SIG-M5 treated with dmso at 0.1 percent for 504 hours (cell line): Measurements from ENCODE around the gene CD84.
"Not testable (repeated sequence)": the region's sequence is repeated elsewhere in the genome, so short reads cannot be mapped to it uniquely, and the experiment has no call there.

Experiments
- DNase-seq: peaks from one replicate; lab custom pipeline; 2025; ENCODE audit not compliant: unreplicated experiment; lab: John Stamatoyannopoulos, UW

The CD84 gene

DNA sequence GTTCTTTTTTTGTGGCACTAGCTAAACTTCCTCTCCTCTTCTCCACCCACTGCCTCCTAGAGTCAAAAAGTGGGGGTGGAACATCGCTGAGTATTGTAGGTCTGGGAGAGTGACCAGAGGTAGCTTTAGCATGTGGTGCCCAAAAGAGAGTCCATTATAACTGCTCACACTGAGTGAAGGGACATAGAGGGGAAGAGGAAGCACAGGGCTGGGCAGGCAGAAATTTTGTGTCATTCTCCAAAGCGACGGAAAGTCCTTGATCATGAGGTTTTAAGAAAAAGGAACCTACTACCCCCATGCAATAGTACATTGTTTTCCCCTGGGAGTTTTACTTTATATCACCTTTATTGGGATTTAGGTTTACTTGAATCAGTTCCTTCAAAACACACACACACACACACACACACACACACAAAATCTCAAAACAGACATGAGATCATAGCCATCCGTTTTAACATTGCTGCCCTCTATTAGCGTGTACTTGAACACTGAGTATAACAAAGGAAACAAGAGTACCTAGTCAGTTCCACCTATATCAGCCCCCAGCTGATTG is 4.1 kb downstream of the CD84 start:
- peak; percentile 72 for DNase-seq

DNA sequence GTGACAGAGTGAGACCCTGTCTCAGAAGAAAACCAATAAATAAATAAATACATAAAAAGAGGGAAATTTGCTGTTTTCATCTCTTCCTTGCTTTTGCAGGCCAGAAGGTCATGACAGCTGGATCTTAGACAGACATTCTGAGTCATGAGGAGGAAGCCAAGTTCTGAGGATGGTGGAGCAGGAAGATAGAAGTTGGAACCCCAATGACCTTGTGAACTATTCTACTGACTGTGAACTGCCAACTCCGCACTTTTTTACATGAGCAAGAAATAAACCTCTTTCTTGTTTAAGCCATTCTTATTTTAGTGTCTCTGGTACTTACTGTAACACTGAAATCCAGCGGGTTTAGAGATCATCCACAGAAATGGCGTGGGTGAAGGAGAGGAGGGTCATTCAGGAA is 8.5 kb downstream of the CD84 start:
- no peak for DNase-seq

DNA sequence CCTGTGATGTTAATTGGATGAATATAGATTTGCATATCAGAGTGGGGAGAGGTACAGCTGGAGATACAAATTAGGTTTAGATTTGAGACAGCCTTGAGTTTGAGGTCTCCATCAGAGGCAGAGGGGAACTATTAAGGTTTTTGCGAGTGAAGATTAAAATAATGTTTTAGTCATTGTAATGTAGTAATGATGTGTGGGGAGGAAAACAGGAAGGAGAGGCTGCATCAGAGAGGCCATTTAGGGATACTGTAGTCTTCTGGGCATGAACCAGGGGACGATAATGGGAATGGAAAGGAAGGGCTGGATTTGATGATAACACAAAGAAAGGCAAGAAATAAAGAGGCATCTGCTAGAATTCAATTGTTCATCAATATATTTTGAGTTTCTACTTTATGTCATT is 9.5 kb downstream of the CD84 start:
- no peak for DNase-seq

DNA sequence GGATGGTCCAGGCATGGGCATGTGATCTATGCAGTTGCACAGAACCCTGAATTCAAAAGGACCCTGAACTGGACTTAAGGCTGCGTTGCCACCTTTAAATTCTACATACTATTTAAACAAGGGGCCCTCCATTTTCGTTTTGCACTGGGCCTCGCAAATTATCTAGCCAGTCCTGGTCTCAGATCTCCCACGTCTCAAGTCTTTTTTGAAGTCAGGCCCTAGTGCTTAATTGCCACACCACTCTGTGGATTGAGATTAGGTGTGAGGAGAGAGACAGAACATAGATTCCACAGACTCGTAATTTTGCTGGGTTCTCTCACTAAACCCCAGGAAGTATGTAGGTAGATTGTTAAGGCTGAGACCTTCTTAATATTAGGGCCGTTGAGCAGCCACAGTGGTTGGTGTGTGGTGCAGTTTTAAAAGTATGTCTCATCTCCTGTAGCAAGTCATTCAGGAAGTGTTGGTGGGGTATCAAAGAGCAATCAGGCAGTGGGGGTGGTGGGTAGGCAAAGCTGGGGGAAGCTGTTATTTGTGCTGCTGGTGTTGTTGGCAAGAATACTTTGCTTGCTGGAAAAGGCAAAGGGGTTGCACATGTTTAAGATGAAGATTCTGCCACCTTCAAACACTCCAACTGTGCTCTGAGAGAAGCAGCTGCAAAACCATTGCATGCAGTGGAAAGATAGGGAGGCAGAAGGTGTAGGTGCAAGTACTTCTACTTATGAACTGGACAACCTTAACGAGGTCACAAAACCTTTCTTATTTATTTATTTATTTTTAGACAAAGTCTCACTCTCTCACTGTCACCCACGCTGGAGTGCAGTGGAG is 11.2 kb downstream of the CD84 start:
- peak; percentile 42 for DNase-seq

- DNase-seq, result no peak
These were observed 12.0 kb downstream of the CD84 start for GRCh38 chr1:160567341-160567740.

GRCh38 chr1:160565564-160565963 is 13.7 kb downstream of the CD84 start:
- no peak for DNase-seq

DNA sequence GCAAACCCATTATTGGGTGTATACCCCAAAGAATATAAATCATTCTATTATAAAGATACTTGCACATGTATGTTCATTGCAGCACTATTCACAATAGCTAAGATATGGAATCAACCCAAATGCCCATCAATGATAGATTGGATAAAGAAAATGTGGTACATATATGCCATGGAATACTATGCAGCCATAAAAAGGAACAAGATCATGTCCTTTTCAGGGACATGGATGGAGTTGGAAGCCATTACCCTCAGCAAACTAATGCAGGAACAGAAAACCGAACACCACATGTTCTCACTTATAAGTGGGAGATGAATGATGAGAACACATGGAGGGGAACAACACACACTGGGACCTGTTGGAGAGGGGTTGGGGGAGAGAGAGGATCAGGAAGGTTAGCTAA is 16.1 kb downstream of the CD84 start:
- not testable (repeated sequence) for DNase-seq

DNA sequence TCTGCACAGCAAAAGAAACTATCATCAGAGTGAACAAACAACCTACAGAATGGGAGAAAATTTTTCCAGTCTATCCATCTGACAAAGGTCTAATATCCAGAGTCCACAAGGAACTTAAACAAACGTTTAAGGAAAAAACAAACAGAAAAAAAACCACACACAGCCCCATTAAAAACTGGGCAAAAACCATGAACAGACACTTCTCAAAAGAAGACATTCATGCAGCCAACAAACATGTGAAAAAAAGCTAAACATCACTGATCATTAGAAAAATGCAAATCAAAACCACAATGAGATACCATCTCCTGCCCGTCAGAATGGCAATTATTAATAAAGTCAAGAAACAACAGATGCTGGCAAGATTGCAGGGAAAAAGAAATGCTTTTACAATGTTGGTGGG is 16.6 kb downstream of the CD84 start:
- DNase-seq, result not testable (repeated sequence)

DNA sequence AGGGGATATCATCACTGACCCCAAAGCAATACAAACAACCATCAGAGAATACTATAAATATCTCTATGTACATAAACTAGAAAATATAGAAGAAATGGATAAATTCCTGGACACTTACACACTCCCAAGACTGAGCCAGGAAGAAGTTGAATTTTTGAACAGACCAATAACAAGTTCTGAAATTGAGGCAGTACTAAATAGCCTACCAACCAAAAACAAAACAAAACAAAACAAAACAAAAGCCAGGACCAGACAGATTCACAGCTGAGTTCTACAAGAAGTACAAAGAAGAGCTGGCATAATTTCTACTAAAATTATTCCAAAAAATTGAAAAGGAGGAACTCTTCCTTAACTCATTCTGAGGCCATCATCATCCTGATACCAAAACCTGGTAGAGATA is 18.5 kb downstream of the CD84 start:
- DNase-seq, result no peak

DNA sequence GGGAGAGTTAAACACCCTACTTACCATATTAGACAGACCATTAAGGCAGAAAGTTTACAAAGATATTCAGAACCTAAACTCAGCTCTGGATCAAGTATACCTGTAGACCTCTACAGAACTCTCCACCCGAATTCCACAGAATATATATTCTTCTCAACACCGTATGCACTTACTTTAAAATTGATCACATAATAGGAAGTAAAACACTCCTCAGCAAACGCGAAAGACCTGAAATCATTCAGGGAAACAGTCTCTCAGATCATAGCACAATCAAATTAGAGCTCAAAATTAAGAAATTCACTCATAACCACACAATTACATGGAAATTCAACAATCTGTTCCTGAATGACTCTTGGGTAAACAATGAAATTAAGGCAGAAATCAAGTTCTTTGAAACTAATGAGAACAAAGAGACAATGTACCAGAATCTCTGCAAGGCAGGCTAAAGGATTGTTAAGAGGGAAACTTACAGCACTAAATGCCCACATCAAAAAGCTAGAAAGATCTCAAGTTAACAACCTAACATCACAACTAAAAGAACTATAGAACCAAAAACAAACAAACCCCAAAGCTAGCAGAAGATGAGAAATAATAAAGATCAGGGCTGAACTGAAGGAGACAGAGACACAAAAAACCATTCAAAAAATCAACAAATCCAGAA is 19.1 kb downstream of the CD84 start:
- DNase-seq, result no peak

GRCh38 chr1:160559437-160559836 is 19.9 kb downstream of the CD84 start:
- DNase-seq, result not testable (repeated sequence)

- DNase-seq, result no peak
These were observed 20.5 kb downstream of the CD84 start for GRCh38 chr1:160558660-160559380.

GRCh38 chr1:160553778-160554177 is 25.5 kb downstream of the CD84 start:
- no peak for DNase-seq

DNA sequence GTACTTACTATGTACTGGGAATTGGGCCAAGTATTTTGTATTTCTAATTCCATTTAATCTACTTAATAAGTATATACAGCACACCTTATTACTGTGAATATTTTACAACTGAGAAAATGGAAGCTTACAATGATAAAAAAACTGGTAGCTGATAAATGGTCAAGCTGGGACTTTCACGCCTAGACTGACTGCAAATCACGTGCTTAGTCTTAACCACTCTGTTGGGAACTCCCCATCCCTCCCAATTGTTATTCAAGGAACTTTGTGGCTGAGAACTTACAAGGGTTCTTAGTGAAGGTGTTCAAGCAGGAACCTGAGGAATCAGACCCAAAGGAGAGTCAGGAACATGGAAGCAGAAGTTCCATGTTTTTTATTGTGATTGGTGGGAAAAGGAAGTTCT is 26.9 kb downstream of the CD84 start:
- DNase-seq, result no peak

DNA sequence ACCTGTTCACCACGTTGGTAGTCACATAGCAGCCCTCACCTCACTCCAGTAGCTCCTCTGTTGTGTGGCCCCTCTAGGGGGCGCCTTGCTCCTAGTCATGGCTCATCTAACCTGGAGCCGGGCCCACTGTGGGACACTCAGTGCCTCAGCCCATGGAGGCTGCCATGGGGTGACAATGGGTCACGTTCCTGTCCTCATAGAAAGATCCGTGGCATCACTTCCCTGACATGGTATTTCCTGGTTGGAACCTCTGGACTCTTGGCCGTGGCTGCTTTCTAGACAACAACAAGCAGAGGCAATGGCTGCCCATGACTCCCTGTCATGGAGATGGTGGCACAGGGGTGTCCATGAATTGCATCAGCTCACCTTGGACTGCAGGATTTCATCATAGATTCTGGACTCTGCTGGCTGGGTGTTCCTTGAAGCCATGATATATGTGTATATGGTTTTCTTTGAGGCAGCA is 28.7 kb downstream of the CD84 start:
- no peak for DNase-seq

DNA sequence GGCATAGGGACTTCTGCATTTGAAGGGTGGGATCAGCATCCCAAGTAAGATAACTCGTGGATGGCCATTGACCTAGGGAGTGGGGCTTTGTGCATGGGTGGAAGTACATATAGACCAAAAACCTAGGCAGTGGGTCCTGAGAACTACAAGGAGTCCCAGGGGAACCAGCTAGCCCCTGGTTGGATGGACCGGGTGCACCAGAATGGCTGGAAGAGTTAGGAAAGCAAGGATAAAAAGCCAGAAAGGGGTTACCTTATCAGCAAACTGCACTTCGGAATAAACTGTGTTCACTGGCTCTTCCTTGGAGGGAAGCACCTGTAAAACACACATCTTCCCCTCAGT is 29.7 kb downstream of the CD84 start:
- DNase-seq, result no peak

DNA sequence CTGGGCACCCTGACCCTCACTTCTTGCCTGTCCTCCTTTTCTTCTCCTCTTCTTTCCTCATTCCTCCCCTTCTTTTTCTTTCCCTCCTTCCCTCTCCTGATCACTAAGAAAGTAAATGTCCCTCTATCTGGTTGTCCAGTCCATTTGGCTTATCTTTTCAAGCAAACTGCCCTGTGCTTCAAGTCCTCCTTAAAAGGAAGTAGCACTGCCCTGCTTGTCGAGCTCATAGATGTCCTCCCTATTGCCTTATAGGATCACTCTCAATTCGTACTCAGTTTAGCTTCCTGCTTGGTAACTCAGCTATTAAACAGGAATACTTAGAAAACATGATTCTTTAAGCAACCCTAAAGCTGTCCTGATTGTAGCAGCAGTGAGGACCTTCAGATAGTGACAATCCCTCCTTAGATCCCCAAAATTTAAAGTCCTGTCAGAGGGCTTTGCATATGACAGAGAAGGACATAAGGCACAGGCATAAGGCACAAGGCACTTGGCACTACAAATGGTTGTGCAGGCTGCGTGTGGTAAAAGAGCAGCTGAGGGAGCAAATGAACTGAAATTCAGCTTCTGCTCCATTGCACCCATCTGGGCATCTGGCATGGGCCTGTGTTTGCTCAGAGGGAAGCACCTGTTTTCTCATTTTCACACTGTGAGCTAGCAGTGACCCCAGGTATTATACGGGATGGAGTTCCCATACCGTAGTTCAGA is 30.2 kb downstream of the CD84 start:
- no peak for DNase-seq

DNA sequence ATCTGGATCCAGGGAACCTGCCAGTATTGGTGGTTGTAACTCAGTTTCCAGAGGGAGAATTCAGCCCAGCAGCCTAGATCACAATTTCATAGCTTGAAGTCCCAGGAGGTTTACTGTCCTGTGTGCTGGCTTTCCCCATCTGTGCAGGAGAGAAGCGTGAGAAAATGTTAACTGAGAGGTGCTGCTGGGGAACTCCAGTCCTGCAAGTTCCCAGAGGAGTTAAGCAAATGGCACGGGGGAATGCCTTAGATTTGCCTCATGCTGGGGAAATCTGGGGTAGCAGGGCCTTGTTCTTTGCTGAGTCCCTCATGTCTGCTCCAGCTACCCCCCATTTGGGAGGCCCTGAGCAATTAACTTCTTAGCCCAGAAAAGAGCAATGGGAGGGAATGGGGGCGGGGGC is 31.1 kb downstream of the CD84 start:
- no peak for DNase-seq

DNA sequence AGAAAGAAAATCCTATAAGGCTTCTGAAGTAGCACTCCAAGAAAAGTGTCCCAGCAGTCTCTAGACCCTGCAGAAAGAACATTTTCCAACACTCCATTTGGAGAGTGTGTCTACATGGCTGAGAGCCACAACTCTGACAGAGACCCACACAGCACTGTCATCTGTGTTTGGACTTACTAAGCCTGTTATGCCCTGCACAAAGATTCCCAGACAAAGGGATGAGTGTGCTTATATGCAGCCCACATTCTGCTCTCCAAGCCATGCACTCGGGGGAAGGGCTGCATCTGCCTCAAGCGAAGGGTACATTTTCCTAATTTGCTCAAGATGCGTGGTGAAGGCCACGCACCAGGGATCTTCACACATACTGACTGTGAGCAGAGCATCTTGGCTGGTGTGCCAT is 31.9 kb downstream of the CD84 start:
- no peak for DNase-seq

DNA sequence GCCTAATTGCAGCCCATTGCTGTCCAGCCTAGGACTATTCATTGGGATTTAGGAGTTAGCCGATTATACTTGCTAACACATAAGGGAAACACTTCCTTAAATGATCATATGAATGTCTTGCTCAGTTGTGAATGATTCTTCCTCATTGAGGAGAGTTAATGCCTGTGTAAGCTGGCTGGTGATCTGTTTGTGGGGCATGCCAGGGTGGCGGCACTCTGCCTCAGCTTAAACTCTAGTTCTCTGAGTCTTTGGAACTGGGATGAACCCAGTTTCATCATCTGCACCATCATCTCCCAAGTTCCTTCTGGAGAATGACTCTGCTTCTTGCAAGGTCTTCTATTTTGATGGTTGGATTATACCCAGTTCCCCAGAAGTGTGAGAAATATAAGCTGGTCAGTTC is 32.4 kb downstream of the CD84 start:
- peak; percentile 58 for DNase-seq

GRCh38 chr1:160544647-160545046 is 34.6 kb downstream of the CD84 start:
- peak; percentile 49 for DNase-seq
